Stimulated activated CD8-positive, alpha-beta memory T cell treated with anti-CD3 and anti-CD28 coated beads, Interleukin-7, amount 100 ng/mL, for 24 hours (primary cell): ENCODE measurements around the gene STEAP3.
A peak's percentile ranks its signal among the peaks of the same experiment; 100 is the strongest.

Experiments
- DNase-seq: peaks from one replicate; pipeline ENCODE4 v3.0.0-alpha.2; 2020; ENCODE audit warnings: low read depth

Gene STEAP3

GRCh38 chr2:119223521-119224390 lies at the start of gene STEAP3:
Gene STEAP3 (plus strand): TSS chr2:119223834. CDS start chr2:119231013, 7,179 bp downstream.
- DNase-seq = no peak

- DNase-seq = peak; percentile 24
Observed at GRCh38 chr2:119174216-119174992, 49.2 kb upstream of the STEAP3 start.

- no peak for DNase-seq
Observed at GRCh38 chr2:119174993-119175347, 48.7 kb upstream of the STEAP3 start.

- no peak for DNase-seq
Observed at GRCh38 chr2:119175517-119175916, 48.1 kb upstream of the STEAP3 start.

GRCh38 chr2:119177171-119177837 lies 46.3 kb upstream of the STEAP3 start:
- DNase-seq = no peak

GRCh38 chr2:119177838-119178190 lies 45.8 kb upstream of the STEAP3 start:
- no peak for DNase-seq

- no peak for DNase-seq
Observed at GRCh38 chr2:119178776-119179175, 44.9 kb upstream of the STEAP3 start.

GRCh38 chr2:119179202-119179601 lies 44.4 kb upstream of the STEAP3 start:
- no peak for DNase-seq

- DNase-seq = no peak
Observed at GRCh38 chr2:119179991-119180390, 43.6 kb upstream of the STEAP3 start.

- no peak for DNase-seq
Observed at GRCh38 chr2:119180892-119181291, 42.7 kb upstream of the STEAP3 start.

- DNase-seq = no peak
Observed at GRCh38 chr2:119181391-119181790, 42.2 kb upstream of the STEAP3 start.

- DNase-seq = no peak
Observed at GRCh38 chr2:119181791-119182445, 41.7 kb upstream of the STEAP3 start.

GRCh38 chr2:119184512-119184911 lies 39.1 kb upstream of the STEAP3 start:
- DNase-seq = no peak

- no peak for DNase-seq
Observed at GRCh38 chr2:119190321-119191111, 33.1 kb upstream of the STEAP3 start.

- no peak for DNase-seq
Observed at GRCh38 chr2:119192893-119193292, 30.7 kb upstream of the STEAP3 start.

- no peak for DNase-seq
Observed at GRCh38 chr2:119195001-119195400, 28.6 kb upstream of the STEAP3 start.

GRCh38 chr2:119195887-119196286 lies 27.7 kb upstream of the STEAP3 start:
- no peak for DNase-seq

- DNase-seq = no peak
Observed at GRCh38 chr2:119196301-119197125, 27.1 kb upstream of the STEAP3 start.

GRCh38 chr2:119197126-119197405 lies 26.6 kb upstream of the STEAP3 start:
- no peak for DNase-seq

- DNase-seq = no peak
Observed at GRCh38 chr2:119197529-119198239, 25.9 kb upstream of the STEAP3 start.
